Measurements from ENCODE around the gene CPNE4.

The CPNE4 gene

DNA sequence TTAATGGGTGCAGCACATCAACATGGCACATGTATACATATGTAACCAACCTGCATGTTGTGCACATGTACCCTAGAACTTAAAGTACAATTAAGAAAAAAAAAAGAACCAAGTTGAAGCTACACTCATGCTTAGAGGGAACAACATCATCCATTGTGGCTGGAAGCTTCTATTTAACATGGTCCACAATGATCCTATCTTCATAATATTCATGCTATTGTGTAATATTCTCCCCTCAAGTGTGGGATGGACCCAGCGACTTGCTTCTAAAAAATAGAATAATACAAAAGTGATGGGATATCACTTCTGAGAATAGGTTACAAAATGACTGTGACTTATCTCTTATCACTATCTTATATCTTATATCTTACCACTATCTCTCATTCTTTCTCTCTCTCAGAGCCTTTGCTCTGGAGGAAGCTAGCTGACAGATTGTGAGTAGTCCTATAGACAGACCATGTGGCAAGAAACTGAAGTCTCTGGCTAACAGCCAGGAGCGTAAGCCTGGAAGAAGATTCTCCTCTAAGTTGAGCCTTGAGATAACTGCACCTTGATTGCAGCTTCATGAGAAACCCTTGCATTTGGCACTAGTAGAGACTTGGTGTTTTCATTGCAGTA is 333.6 kb downstream of the CPNE4 start:
- TF ChIP-seq, protein P1, sequence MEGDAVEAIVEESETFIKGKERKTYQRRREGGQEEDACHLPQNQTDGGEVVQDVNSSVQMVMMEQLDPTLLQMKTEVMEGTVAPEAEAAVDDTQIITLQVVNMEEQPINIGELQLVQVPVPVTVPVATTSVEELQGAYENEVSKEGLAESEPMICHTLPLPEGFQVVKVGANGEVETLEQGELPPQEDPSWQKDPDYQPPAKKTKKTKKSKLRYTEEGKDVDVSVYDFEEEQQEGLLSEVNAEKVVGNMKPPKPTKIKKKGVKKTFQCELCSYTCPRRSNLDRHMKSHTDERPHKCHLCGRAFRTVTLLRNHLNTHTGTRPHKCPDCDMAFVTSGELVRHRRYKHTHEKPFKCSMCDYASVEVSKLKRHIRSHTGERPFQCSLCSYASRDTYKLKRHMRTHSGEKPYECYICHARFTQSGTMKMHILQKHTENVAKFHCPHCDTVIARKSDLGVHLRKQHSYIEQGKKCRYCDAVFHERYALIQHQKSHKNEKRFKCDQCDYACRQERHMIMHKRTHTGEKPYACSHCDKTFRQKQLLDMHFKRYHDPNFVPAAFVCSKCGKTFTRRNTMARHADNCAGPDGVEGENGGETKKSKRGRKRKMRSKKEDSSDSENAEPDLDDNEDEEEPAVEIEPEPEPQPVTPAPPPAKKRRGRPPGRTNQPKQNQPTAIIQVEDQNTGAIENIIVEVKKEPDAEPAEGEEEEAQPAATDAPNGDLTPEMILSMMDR (IDR thresholded peaks at IDR 0.05; ENCODE audit: insufficient read depth, low read length, missing control alignments) = no peak
- DNase-seq (ENCODE audit: low read depth, low spot score) = no peak
- POLR2A ChIA-PET = no interaction called here
- H3K4me3 ChIP-seq (ENCODE audit: low read depth, low read length) = no peak overlapping the region
- CTCF ChIA-PET = interaction anchor here (1.1 to 1.4 kb wide), 2 partner anchors 30 to 329 kb away, joined by 3 read pairs; no protein-coding TSS in a partner anchor

DNA sequence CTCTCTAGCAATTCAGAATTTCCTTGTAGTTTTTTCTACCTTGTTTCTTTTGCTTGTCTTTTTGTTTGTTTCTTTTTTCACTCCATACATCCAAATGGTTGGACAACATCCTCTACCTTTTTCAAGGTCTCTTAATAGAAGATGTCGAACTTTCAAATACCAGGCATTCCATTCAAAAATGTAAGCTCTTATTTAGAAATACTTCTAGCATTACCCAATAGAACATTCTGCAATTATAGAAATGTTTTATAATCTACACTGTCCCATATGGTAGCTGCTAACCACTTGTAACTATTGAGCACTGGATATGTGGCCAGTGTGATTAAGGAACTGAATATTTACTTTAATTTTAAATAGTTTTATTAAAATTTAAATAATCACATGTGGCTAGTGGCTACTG is 335.8 kb downstream of the CPNE4 start:
- ChIA-PET CTCF (interaction anchor here (2.3 kb wide), 1 partner anchor 96 kb away, joined by 6 read pairs; no protein-coding TSS in a partner anchor), POLR2A (interaction anchor here (0.9 to 1.2 kb wide), 2 partner anchors 9 to 64 kb away, joined by 3 to 5 read pairs; no protein-coding TSS in a partner anchor)
- no peak for DNase-seq (ENCODE audit: low read depth, low spot score)
- TF ChIP-seq, protein P1 (IDR thresholded peaks at IDR 0.05; ENCODE audit: insufficient read depth, low read length, missing control alignments) = no peak
- no peak overlapping the region for H3K4me3 ChIP-seq (ENCODE audit: low read depth, low read length)

DNA sequence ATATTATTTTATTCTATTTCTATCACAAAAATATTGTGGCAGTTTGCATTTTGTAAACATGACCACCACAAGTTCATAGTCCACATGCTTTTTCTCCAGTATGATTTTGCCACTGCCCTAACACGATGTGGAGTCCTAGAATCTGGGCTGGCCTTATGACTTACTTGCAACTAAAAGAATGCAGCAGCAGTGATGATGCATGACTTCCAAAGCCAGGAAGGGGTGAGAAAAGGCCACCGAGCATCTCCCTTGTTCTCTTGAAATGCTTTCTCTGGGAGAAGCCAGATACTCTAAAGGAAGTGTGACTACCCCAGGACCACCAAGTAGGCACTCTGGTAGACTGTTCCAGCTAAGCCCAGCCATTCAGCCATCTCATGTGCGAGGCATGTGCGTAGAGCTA is 340.4 kb downstream of the CPNE4 start:
- POLR2A ChIA-PET = no interaction called here
- TF ChIP-seq, protein P1 (IDR thresholded peaks at IDR 0.05; ENCODE audit: insufficient read depth, low read length, missing control alignments) = no peak
- DNase-seq (ENCODE audit: low read depth, low spot score) = no peak
- CTCF ChIA-PET = no interaction called here
- no peak overlapping the region for H3K4me3 ChIP-seq (ENCODE audit: low read depth, low read length)

DNA sequence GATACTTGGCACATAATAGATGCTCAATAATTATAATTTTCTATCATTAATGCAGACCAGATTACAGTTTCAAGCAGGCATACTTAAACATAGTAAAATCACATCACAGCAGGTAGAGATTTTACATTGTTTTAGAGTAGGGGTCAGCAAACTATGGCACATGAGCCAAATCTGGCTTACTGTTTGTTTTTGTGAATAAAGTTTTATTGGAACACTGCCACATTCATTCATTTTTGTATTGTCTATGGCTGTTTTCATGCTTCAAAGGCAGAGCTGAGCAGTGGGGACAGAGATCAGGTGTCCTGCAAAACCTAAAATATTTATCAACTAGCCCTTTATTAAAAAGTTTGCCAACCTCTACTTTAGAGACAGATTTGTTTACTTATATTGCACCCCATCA is 342.5 kb downstream of the CPNE4 start:
- POLR2A ChIA-PET = no interaction called here

DNA sequence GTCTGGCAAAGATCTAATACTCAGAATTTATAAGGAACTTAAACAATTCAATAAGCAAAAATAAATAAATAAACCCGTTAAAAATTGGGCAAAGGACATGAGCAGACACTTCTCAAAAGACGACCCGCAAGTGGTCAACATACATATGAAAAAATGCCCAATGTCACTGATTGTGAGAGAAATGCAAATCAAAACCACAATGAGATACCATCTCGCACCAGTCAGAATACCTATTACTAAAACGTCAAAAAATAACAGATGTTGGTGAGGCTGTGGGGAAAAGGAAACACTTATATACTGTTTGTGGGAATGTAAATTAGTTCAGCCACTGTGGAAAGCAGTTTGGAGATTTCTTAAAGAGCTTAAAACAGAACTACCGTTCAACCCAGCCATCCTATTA is 344.0 kb downstream of the CPNE4 start:
- ChIA-PET POLR2A (no interaction called here), CTCF (no interaction called here)
- no peak for DNase-seq (ENCODE audit: low read depth, low spot score)
- TF ChIP-seq, protein P1 (IDR thresholded peaks at IDR 0.05; ENCODE audit: insufficient read depth, low read length, missing control alignments) = no peak
- H3K4me3 ChIP-seq (ENCODE audit: low read depth, low read length) = no peak overlapping the region

More for the DNA sequence above, 342.5 kb downstream of the CPNE4 start:
- H3K4me3 ChIP-seq (ENCODE audit: low read depth, low read length) = no peak overlapping the region
- DNase-seq (ENCODE audit: low read depth, low spot score) = no peak
- TF ChIP-seq, protein P1 (IDR thresholded peaks at IDR 0.05; ENCODE audit: insufficient read depth, low read length, missing control alignments) = no peak
- CTCF ChIA-PET = no interaction called here

DNA sequence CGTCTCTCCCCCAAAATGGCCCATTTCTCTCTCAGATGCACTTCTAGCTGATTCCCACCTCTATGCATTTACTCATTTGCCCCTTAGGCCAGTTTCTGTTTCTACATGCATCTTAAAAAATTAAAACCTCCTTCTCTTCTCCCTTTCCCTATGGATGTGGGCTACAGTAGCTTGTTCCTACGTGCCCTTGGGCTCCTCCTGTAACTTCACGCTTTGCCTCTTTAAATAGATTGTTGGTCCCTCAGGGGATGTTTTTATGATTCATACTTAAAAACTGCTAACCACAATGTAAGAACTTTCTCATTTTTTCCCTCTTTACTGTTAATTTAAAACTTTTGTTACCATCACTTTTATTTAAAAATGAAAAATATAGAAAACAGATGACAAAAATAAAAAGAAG is 346.4 kb downstream of the CPNE4 start:
- CTCF ChIA-PET = no interaction called here
- peak; percentile 46 for DNase-seq (ENCODE audit: low read depth, low spot score)
- H3K4me3 ChIP-seq (ENCODE audit: low read depth, low read length) = no peak overlapping the region
- POLR2A ChIA-PET = no interaction called here
- TF ChIP-seq, protein P1 (IDR thresholded peaks at IDR 0.05; ENCODE audit: insufficient read depth, low read length, missing control alignments) = no peak

All from AG04449 (cell line).